Activated T-cell treated with anti-CD3 and anti-CD28 coated beads, Interleukin-2, amount 50 U/mL, for 4 hours (primary cell): ENCODE measurements around the gene MYLK. TPM values are rescaled to one million over a fixed set of nuclear protein-coding genes. Genes with fewer than 3 reads are reported as not detected.

Source experiments
- ATAC-seq, 2 donors: fragments of 200-7000 bp; cut with Tn5 transposase; one replicate each; pipeline ENCODE4 v1.10.0; 2021
- DNase-seq: peaks from one replicate; pipeline ENCODE4 v3.0.0-alpha.2; 2020
- H3K27me3 Mint-ChIP-seq: one replicate; pipeline ENCODE4 v1.8.0; 2021; ENCODE audit warnings: low read depth, mixed read lengths
- H3K36me3 Mint-ChIP-seq: one replicate; pipeline ENCODE4 v1.8.0; 2022; ENCODE audit warnings: mixed read lengths; ENCODE audit not compliant: insufficient read depth
- H3K4me1 Mint-ChIP-seq: one replicate; pipeline ENCODE4 v1.8.0; 2021; ENCODE audit warnings: low read depth, mixed read lengths
- H3K4me3 Mint-ChIP-seq: one replicate; pipeline ENCODE4 v1.8.0; 2021; ENCODE audit warnings: mild to moderate bottlenecking, moderate library complexity, mixed read lengths
- H3K9me3 Mint-ChIP-seq: one replicate; pipeline ENCODE4 v1.8.0; 2021; ENCODE audit warnings: mixed read lengths
- total RNA-seq, 3 donors: library from RNA; stranded (reverse); gene quantifications; one replicate each; pipeline ENCODE4 v1.2.1, GENCODE V29; 2021

The MYLK gene
- total RNA-seq, 3 donors from 2014 or later, result 0.60 to 0.92 (median 0.68) TPM

- Mint-ChIP-seq H3K9me3 (no peaks in the 10 kb centered on the region), H3K4me3 (no peak overlapping the region), H3K4me1 (no peaks in the 10 kb centered on the region), H3K27me3 (peaks cover 5% of the 10 kb centered on the region), H3K36me3 (peaks cover 7% of the 10 kb centered on the region)
- ATAC-seq, result no peak
- DNase-seq, result no peak
Measured at GRCh38 chr3:123637841-123638240, 246.3 kb downstream of the MYLK start.

DNA sequence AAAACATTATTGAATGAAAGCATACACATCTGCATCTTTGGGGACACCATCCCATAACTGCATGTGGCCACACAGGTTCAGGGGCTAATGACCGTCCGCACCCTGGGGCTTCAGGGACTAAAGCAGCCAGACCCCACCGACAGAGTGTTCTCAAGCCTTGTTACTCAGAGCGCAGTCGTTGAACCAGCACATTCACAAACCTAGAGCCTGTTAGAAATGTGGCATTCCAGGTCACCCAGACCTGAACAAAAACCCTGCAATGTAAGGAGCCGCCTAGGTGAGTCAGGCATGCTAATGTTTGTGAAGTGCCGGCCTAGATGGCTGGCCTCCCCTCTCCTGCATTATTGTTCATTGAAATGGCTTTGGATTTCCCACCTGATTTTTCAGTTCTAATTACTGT, 247.0 kb downstream of the MYLK start:
- Mint-ChIP-seq H3K4me3 (no peak overlapping the region), H3K4me1 (no peaks in the 10 kb centered on the region), H3K27me3 (peaks cover 5% of the 10 kb centered on the region), H3K9me3 (no peaks in the 10 kb centered on the region), H3K36me3 (peaks cover 7% of the 10 kb centered on the region)
- DNase-seq (no peak), ATAC-seq (no peak)

GRCh38 chr3:123636431-123636841, 247.7 kb downstream of the MYLK start:
- H3K36me3 Mint-ChIP-seq, result peaks cover 7% of the 10 kb centered on the region
- peaks cover 5% of the 10 kb centered on the region for H3K27me3 Mint-ChIP-seq
- no peaks in the 10 kb centered on the region for H3K9me3 Mint-ChIP-seq
- no peak overlapping the region for H3K4me3 Mint-ChIP-seq
- no peak for ATAC-seq
- DNase-seq, result no peak
- H3K4me1 Mint-ChIP-seq, result no peaks in the 10 kb centered on the region

GRCh38 chr3:123635717-123636116, 248.4 kb downstream of the MYLK start:
- Mint-ChIP-seq H3K4me1 (no peaks in the 10 kb centered on the region), H3K9me3 (no peaks in the 10 kb centered on the region), H3K4me3 (no peak overlapping the region), H3K27me3 (peaks cover 5% of the 10 kb centered on the region), H3K36me3 (peaks cover 10% of the 10 kb centered on the region)
- DNase-seq, result no peak
- no peak for ATAC-seq

DNA sequence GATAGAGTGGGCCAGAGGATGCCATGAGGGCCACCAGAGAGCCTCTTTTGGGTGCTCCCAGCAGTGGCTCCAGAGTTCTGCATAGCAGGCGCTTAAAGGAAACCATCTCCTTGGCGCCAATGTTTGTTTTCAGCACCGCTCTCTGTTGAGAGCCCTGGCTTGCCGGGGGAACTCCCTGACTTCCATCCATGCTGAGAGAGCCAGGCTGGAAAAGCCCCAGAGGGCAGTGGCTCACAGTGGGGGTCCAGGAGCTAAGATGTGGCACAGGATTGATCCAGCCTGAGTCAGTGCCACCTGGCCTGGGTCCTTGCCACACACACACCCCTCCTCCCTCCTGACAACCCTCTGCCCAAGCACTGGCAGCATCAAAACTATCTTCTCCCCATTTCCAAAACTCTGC, 248.9 kb downstream of the MYLK start:
- Mint-ChIP-seq H3K36me3 (peaks cover 12% of the 10 kb centered on the region), H3K4me3 (no peak overlapping the region), H3K27me3 (no peaks in the 10 kb centered on the region), H3K4me1 (no peaks in the 10 kb centered on the region), H3K9me3 (no peaks in the 10 kb centered on the region)
- ATAC-seq, result no peak
- no peak for DNase-seq

GRCh38 chr3:123634149-123635051, 249.7 kb downstream of the MYLK start:
- Mint-ChIP-seq H3K36me3 (peaks cover 12% of the 10 kb centered on the region), H3K4me3 (no peak overlapping the region), H3K27me3 (no peaks in the 10 kb centered on the region), H3K4me1 (no peaks in the 10 kb centered on the region), H3K9me3 (no peaks in the 10 kb centered on the region)
- ATAC-seq (no peak), DNase-seq (no peak)

GRCh38 chr3:123633530-123633929, 250.6 kb downstream of the MYLK start:
- Mint-ChIP-seq H3K36me3 (peaks cover 12% of the 10 kb centered on the region), H3K9me3 (no peaks in the 10 kb centered on the region), H3K27me3 (no peaks in the 10 kb centered on the region), H3K4me3 (no peak overlapping the region), H3K4me1 (no peaks in the 10 kb centered on the region)
- ATAC-seq (no peak), DNase-seq (no peak)

GRCh38 chr3:123632161-123632655, 251.9 kb downstream of the MYLK start:
- Mint-ChIP-seq H3K9me3 (no peaks in the 10 kb centered on the region), H3K4me1 (no peaks in the 10 kb centered on the region), H3K27me3 (no peaks in the 10 kb centered on the region), H3K36me3 (peaks cover 12% of the 10 kb centered on the region), H3K4me3 (no peak overlapping the region)
- DNase-seq, result no peak
- ATAC-seq, result no peak

DNA sequence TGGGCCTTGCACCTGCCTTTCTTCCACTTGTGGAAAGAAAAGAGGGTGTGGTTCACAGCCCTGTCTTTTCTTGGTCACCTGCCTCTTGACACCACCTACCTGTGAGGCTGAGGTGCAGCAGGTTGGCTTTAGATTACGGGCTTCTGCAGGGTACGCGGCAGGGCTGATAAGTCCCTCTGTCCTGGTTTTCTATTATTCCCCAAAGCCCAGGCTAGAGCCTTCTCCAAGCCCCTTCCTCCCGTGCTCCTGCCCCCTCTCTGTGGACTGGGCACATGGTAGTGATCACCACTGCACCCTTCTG, 254.4 kb downstream of the MYLK start:
- ATAC-seq (no peak), DNase-seq (no peak)
- Mint-ChIP-seq H3K4me1 (no peaks in the 10 kb centered on the region), H3K36me3 (peaks cover 12% of the 10 kb centered on the region), H3K4me3 (no peak overlapping the region), H3K9me3 (no peaks in the 10 kb centered on the region), H3K27me3 (no peaks in the 10 kb centered on the region)

DNA sequence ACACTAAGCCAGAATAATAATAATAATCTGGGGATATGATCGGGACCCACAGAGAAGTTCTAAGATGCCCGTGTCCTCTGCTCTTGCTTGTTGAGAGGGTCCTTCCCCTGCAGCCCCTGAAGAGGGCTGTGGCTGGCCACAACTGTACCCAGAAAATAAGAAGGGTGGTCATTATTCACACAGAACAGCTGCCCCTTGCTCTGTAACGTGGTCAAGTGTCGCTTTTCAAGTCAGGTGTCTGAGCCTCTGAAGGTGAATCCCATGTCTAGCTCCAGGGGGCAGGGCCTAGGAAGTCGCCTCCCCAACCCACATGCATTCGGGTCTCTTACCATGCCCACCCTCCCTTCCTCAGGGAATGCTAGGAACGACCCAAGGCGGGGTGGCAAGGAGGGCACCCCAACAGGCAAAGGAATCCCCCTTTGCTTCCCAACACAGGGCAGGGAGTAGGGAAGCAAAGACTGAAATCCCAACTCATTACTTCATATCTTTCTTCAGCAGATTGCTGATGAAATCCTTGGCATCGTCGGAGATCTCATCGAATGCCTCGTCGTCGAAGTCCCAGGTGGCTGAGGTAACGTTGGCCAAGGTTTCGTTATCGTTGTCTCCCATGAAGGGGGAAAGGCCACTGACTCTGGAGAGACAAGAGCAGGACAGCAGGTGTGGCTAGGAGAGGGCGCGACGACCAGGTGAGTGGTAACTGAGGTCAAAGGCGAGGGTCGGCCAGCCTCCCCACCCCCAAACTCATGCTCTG, 255.0 kb downstream of the MYLK start:
- no peaks in the 10 kb centered on the region for H3K4me1 Mint-ChIP-seq
- peaks cover 12% of the 10 kb centered on the region for H3K36me3 Mint-ChIP-seq
- DNase-seq (no peak), ATAC-seq (no peak)
- no peaks in the 10 kb centered on the region for H3K9me3 Mint-ChIP-seq
- H3K27me3 Mint-ChIP-seq, result peaks cover 1% of the 10 kb centered on the region
- H3K4me3 Mint-ChIP-seq, result no peak overlapping the region

DNA sequence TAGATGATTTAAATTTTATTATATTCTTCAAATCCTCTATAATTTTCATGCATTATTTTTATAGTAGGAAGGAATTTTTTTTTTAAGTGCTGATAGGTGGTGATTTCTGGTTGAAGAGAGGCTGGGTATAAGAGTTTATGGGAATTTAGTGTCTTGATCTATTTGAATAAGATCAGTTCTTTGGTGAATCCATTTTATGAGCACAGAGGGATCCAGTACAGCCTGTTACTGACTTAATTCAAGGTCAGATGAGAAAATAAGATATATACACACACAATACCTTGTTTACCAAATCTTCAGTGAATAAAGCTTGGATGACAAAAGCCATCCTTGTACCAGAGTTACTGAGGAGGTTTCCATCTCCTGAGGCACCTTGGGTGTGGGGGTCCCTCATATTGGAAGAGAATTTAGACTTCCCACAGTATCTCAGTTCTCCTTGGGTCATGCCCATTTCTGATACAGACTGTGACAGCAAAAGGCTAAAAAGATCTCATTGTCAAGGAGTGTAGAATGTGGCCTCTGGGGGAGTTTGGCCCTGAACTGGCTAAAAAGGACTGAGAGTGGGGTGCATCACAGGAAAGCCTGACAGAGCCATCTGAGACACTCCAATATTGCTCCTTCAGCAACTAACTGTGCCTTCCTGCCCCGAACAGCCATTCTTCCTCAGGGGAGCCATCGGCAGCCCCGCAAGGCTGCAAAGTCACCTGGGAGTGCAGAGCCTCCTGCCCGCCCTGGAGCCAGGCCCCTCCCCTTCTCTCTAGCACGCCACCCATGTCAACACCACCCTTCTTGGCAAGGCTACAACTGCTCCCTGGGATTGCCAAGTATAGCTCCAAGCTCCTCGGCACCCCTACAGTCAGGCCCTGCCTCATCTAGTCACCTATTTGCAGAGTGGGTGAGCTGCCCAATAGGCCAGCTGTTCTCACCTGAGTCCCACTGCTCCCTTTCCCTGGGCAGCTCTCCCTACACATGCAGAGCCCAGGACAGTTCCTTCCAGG, 256.2 kb downstream of the MYLK start:
- Mint-ChIP-seq H3K36me3 (peaks cover 6% of the 10 kb centered on the region), H3K9me3 (no peaks in the 10 kb centered on the region), H3K4me3 (no peak overlapping the region), H3K4me1 (no peaks in the 10 kb centered on the region), H3K27me3 (peaks cover 1% of the 10 kb centered on the region)
- ATAC-seq (no peak), DNase-seq (no peak)

- Mint-ChIP-seq H3K36me3 (peaks cover 6% of the 10 kb centered on the region), H3K4me1 (no peaks in the 10 kb centered on the region), H3K27me3 (peaks cover 1% of the 10 kb centered on the region), H3K9me3 (no peaks in the 10 kb centered on the region), H3K4me3 (no peak overlapping the region)
- ATAC-seq, result no peak
- DNase-seq, result no peak
Measured at GRCh38 chr3:123626881-123627280, 257.3 kb downstream of the MYLK start.

DNA sequence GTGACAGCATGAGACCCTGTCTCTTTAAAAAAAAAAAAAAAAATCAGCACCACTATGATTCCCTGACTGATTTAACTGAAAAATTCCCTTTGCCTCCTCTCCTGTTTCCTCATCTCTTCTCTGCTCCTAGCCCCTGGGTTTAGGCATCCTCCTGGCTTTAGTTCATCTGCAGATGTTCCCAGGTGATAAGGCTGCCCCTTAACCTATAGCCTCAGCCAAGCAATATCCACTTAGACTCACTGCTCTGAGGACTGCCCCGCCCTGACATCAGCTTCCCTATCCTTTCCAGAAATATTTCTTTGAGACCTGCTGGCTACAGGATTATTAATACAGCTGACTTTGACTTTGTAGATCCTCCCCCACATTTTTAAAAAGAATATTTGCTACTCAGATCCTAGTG, 259.8 kb downstream of the MYLK start:
- Mint-ChIP-seq H3K4me3 (no peak overlapping the region), H3K27me3 (peaks cover 1% of the 10 kb centered on the region), H3K4me1 (no peaks in the 10 kb centered on the region), H3K9me3 (no peaks in the 10 kb centered on the region), H3K36me3 (no peaks in the 10 kb centered on the region)
- ATAC-seq, result no peak
- no peak for DNase-seq

- ATAC-seq (no peak), DNase-seq (no peak)
- Mint-ChIP-seq H3K4me3 (no peak overlapping the region), H3K27me3 (peaks cover 1% of the 10 kb centered on the region), H3K4me1 (no peaks in the 10 kb centered on the region), H3K9me3 (no peaks in the 10 kb centered on the region), H3K36me3 (no peaks in the 10 kb centered on the region)
Measured at GRCh38 chr3:123623346-123623880, 260.7 kb downstream of the MYLK start.
